VCaP (cell line): Measurements from ENCODE around the gene SYPL2.
A peak's percentile ranks its signal among the peaks of the same experiment; 100 is the strongest.

Experiments
- H3K27ac ChIP-seq: fragments of 450-650 bp; 2 replicates; pipeline ENCODE4 v1.5.1; 2017
- CTCF ChIP-seq: fragments of 450-650 bp; conservative IDR thresholded peaks from 2 replicates; pipeline ENCODE4 v1.5.1; 2017; ENCODE audit warnings: mild to moderate bottlenecking, moderate library complexity

Gene SYPL2

GRCh38 chr1:109508873-109509175 is 42.5 kb downstream of the SYPL2 start:
- TF ChIP-seq CTCF = no peak
- H3K27ac ChIP-seq = peak overlapping the region; percentile 66

- no peak for TF ChIP-seq CTCF
- H3K27ac ChIP-seq = peak within 1 kb of the TSS; percentile 66
Observed at GRCh38 chr1:109509176-109510134, 43.1 kb downstream of the SYPL2 start, which contains the start of gene AMIGO1. TSS of gene AMIGO1 (minus strand) at chr1:109509727. CDS start at chr1:109508912, 815 bp downstream.

- no peak for TF ChIP-seq CTCF
Observed at GRCh38 chr1:109513110-109513710, 46.9 kb downstream of the SYPL2 start.

GRCh38 chr1:109514846-109515245 is 48.5 kb downstream of the SYPL2 start:
- H3K27ac ChIP-seq = no peak overlapping the region
- no peak for TF ChIP-seq CTCF

More at GRCh38 chr1:109513110-109513710, 46.9 kb downstream of the SYPL2 start:
- H3K27ac ChIP-seq = no peak overlapping the region

GRCh38 chr1:109516872-109517271 is 50.5 kb downstream of the SYPL2 start:
- H3K27ac ChIP-seq = no peak overlapping the region
- no peak for TF ChIP-seq CTCF

GRCh38 chr1:109517337-109517736 is 51.0 kb downstream of the SYPL2 start:
- TF ChIP-seq CTCF = no peak
- no peak overlapping the region for H3K27ac ChIP-seq
